ENCODE measurements around the gene PRPSAP1.
"Not testable (repeated sequence)": the region's sequence is repeated elsewhere in the genome, so short reads cannot be mapped to it uniquely, and the experiment has no call there.

PRPSAP1 gene

DNA sequence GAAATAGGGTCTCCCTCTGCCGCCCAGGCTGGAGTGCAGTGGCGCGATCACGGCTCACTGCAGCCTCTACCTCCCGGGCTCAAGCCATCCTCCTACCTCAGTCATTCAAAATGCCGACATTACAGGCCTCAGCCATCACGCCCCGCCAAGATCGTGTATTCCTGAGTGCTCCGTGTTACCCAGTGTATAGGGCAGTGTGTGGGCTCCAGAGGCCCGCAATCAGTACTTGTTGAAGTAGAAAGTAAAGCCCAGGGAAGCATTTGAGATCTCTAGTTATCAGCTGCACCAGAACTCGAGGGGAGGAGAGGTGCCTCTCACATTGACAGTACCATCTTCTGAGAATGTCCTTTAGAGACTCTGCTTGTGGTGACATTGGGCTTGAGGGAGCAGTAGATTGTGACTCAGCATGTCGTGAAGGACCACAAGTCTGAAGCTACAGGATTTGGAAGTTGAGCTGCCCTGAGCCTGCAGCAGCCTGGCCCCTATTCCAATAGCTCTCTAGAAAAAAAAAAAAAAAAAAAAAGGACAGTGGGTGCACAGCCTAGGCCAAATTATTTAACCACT is 1.1 kb upstream of the PRPSAP1 start:
- H3K27me3 ChIP-seq, result no peaks in the 10 kb centered on the region
- H3K9me3 ChIP-seq, result no peaks in the 10 kb centered on the region
- DNase-seq, result no peak
- H3K36me3 ChIP-seq, result no peaks in the 10 kb centered on the region
- H3K4me1 ChIP-seq, result no peaks in the 10 kb centered on the region
- no peak for TF ChIP-seq CTCF (IDR thresholded peaks at IDR 0.05; ENCODE audit: low read depth, low read length)
- peak overlapping the region; percentile 84; the same call in 1 of the 2 replicates for H3K4me3 ChIP-seq (ENCODE audit: low read depth, low read length)

GRCh38 chr17:76354317-76354729 is 607 bp upstream of the PRPSAP1 start:
- no peaks in the 10 kb centered on the region for H3K4me1 ChIP-seq
- no peak for DNase-seq

GRCh38 chr17:76353004-76353598 is 615 bp downstream of the PRPSAP1 start:
- Histone ChIP-seq H3K36me3 (no peaks in the 10 kb centered on the region), H3K4me3 (ENCODE audit: low read depth, low read length) (peak overlapping the region; percentile 84), H3K27me3 (no peaks in the 10 kb centered on the region), H3K9me3 (no peaks in the 10 kb centered on the region), H3K4me1 (no peaks in the 10 kb centered on the region)
- DNase-seq, result peak; percentile 25
- no peak for TF ChIP-seq CTCF (IDR thresholded peaks at IDR 0.05; ENCODE audit: low read depth, low read length)

More at GRCh38 chr17:76354317-76354729, 607 bp upstream of the PRPSAP1 start:
- Histone ChIP-seq H3K4me3 (ENCODE audit: low read depth, low read length) (peak overlapping the region; percentile 84), H3K27me3 (no peaks in the 10 kb centered on the region), H3K36me3 (no peaks in the 10 kb centered on the region), H3K9me3 (no peaks in the 10 kb centered on the region)
- no peak for TF ChIP-seq CTCF (IDR thresholded peaks at IDR 0.05; ENCODE audit: low read depth, low read length)

DNA sequence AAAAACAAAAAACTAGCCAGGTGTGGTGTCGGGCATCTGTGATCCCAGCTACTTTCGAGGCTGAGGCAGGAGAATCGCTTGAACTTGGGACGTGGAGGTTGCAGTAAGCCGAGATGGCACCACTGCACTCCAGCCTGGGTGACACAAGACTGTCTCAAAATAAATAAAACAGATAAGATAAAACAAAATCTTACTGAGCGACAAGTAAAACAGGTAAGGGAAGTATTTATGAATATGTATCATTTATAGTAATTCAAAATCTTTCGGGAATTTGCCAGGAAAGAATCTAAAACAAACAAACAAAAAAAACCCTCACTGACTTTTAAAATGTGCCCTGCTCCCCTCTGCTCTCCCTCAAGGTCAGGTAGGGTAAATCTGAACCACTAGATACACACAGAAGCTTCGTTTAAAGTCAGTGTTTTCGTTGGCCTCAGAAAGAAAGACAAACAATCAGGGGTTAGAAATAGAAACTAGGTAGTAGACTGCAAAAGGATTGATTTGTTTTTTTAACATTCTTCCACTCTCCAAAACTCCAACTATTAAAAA is 2.1 kb downstream of the PRPSAP1 start:
- Histone ChIP-seq H3K27me3 (no peaks in the 10 kb centered on the region), H3K36me3 (peaks cover 11% of the 10 kb centered on the region), H3K4me1 (no peaks in the 10 kb centered on the region), H3K4me3 (ENCODE audit: low read depth, low read length) (no peak overlapping the region), H3K9me3 (no peaks in the 10 kb centered on the region)
- DNase-seq, result no peak
- no peak for TF ChIP-seq CTCF (IDR thresholded peaks at IDR 0.05; ENCODE audit: low read depth, low read length)

DNA sequence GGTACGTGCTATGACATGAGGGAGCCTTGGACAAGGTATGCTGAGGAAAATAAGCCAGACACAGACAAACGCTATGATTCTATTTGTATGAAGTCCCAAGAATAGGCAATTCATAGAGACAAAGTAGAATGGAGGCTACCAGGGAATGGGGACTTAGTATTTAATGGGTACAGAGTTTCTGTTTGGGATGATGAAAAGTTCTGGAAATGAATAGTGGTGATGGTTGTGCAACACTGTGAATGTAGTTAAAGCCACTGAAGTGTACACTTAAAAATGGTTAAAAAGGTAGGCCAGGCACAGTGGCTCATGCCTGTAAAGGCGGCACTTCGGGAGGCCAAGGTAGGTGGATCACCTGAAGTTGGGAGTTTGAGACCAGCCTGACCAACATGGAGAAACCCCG is 3.3 kb downstream of the PRPSAP1 start:
- 0 out of 2 replicates have a peak, but pooled peaks cover 3% of the 10 kb centered on the region for H3K4me1 ChIP-seq
- TF ChIP-seq CTCF (IDR thresholded peaks at IDR 0.05; ENCODE audit: low read depth, low read length), result no peak
- no peaks in the 10 kb centered on the region for H3K27me3 ChIP-seq
- no peak for DNase-seq
- peaks cover 15% of the 10 kb centered on the region for H3K36me3 ChIP-seq
- H3K4me3 ChIP-seq (ENCODE audit: low read depth, low read length), result no peak overlapping the region
- H3K9me3 ChIP-seq, result no peaks in the 10 kb centered on the region

DNA sequence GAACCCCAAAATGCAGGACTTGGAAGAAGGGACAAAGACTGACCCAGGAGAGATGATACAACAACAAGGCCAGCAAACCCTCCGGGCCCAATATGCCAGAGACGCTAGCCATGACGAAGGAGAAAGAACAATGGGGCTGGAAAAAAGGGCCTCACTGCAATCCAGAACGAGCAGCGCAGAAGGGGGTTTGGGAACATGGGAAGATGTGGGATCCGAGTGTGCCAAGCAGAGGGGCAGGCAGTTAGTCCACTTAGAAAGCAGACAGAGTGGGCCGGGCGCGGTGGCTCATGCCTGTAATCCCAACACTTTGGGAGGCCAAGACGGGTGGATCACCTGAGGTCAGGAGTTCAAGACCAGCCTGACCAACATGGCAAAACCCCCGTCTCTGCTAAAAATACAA is 6.8 kb downstream of the PRPSAP1 start:
- peaks cover 27% of the 10 kb centered on the region for H3K36me3 ChIP-seq

More for the DNA sequence above, 6.8 kb downstream of the PRPSAP1 start:
- not testable (repeated sequence) for H3K27me3 ChIP-seq; H3K4me3 ChIP-seq (ENCODE audit: low read depth, low read length); DNase-seq; H3K4me1 ChIP-seq; H3K9me3 ChIP-seq

All from BE2C (cell line).